Vagina (tissue), 2 donors: ENCODE measurements around the gene COX7A2L.

Experiments
- CTCF ChIP-seq, 3 experiments: fragments of 450-650 bp in 2 of 3; fragments of 200-600 bp in 1 of 3; sonication (generic) in 1 of 3; IDR thresholded peaks; one replicate each; pipeline ENCODE4 v1.5.1; 2017 to 2019; ENCODE audit warnings: antibody characterized with exemption in 3 of 3, mild to moderate bottlenecking in 2 of 3, moderate library complexity in 2 of 3
- POLR2A ChIP-seq, 2 donors: fragments of 450-650 bp; IDR thresholded peaks; one replicate each; pipeline ENCODE4 v1.6.1; 2017; ENCODE audit warnings: antibody characterized with exemption in 2 of 2, mild to moderate bottlenecking in 2 of 2, moderate library complexity in 2 of 2

- TF ChIP-seq CTCF (IDR thresholded peaks at IDR 0.05) (no peak), POLR2A (IDR thresholded peaks at IDR 0.05) (no peak)
Measured at GRCh38 chr2:42351864-42352263, 9.2 kb downstream of the COX7A2L start.
